Measurements from ENCODE around the gene SLC12A2. TPM values are rescaled to one million over a fixed set of nuclear protein-coding genes. Genes with fewer than 3 reads are reported as not detected.
A peak's percentile ranks its signal among the peaks of the same experiment; 100 is the strongest.

The SLC12A2 gene
- polyA plus RNA-seq, 1 donor (not counting 4 experiments of a cell fraction or from before 2014, with no cell fraction given) = 15.5 TPM

DNA sequence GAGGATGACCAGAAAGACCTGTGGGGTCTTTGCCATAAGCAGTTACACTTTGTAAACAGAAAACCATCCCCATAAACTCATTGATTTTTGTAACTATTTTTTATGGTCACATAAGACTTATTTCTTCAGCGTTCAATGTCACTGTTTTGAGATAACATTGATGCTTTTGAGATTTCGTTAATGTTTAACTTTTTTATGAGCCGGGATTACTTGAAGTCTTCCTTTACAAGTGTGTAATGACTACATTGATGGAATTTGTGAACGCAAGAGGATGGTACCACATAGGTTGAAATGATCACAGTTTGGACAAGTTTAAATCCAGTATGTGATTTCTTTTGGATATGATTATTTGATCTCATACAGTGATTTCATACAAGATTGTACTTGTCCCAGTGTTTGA, 1.8 kb downstream of the SLC12A2 start:
- no peak overlapping the region for H2AFZ ChIP-seq (ENCODE audit: control insufficient read depth, low read length)
- no peak for TF ChIP-seq EZH2 (IDR thresholded peaks at IDR 0.05; ENCODE audit: low read length)
- TF ChIP-seq, protein P1, sequence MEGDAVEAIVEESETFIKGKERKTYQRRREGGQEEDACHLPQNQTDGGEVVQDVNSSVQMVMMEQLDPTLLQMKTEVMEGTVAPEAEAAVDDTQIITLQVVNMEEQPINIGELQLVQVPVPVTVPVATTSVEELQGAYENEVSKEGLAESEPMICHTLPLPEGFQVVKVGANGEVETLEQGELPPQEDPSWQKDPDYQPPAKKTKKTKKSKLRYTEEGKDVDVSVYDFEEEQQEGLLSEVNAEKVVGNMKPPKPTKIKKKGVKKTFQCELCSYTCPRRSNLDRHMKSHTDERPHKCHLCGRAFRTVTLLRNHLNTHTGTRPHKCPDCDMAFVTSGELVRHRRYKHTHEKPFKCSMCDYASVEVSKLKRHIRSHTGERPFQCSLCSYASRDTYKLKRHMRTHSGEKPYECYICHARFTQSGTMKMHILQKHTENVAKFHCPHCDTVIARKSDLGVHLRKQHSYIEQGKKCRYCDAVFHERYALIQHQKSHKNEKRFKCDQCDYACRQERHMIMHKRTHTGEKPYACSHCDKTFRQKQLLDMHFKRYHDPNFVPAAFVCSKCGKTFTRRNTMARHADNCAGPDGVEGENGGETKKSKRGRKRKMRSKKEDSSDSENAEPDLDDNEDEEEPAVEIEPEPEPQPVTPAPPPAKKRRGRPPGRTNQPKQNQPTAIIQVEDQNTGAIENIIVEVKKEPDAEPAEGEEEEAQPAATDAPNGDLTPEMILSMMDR (optimal IDR thresholded peaks at IDR 0.05 in 1 of 3, IDR thresholded peaks at IDR 0.05 in 1 of 3, conservative IDR thresholded peaks at IDR 0.05 in 1 of 3; ENCODE audit: extremely low read depth in 1 of 3, insufficient read depth in 2 of 3, low read length in 3 of 3) = no peak
- dilution Hi-C loops (cut with MboI; ENCODE audit: extremely low pct_ligation_motif_present, low sequenced_read_pairs) = no loop called here
- no peaks in the 10 kb centered on the region for H3K36me3 ChIP-seq (ENCODE audit: control insufficient read depth in 2 of 2, extremely low read depth in 1 of 2, insufficient read depth in 2 of 2, low read length in 2 of 2)
- peak overlapping the region; percentile 71 to 85 (median 73) for H3K4me3 ChIP-seq (ENCODE audit: control insufficient read depth in 2 of 3, extremely low read depth in 1 of 3, insufficient read depth in 2 of 3, low read depth in 1 of 3, low read length in 3 of 3)
- no peaks in the 10 kb centered on the region for H3K9me1 ChIP-seq (ENCODE audit: control insufficient read depth, extremely low read depth, insufficient read depth, low read length)
- H3K27me3 ChIP-seq (ENCODE audit: control insufficient read depth, extremely low read depth, insufficient read depth, low read length) = no peaks in the 10 kb centered on the region
- DNase-seq (ENCODE audit: low read depth, low spot score) (no peak), FAIRE-seq (no peak)
- peaks cover 10% of the 10 kb centered on the region for H3K4me1 ChIP-seq (ENCODE audit: control insufficient read depth, extremely low read depth, insufficient read depth, low read length)
- H4K20me1 ChIP-seq (ENCODE audit: control insufficient read depth, extremely low read depth, insufficient read depth, low read length) = no peaks in the 10 kb centered on the region
- no peak overlapping the region for H3K27ac ChIP-seq (ENCODE audit: control insufficient read depth, insufficient read depth, low read length)
- peak overlapping the region; percentile 85 for H3K4me2 ChIP-seq (ENCODE audit: control insufficient read depth, extremely low read depth, insufficient read depth, low read depth, low read length)
- H3K79me2 ChIP-seq (ENCODE audit: control insufficient read depth, insufficient read depth, low read length) = peaks cover 55% of the 10 kb centered on the region
- no peaks in the 10 kb centered on the region for H3K9me3 ChIP-seq (ENCODE audit: control insufficient read depth, low read depth, low read length)
- H3K9ac ChIP-seq (ENCODE audit: control insufficient read depth, extremely low read depth, insufficient read depth, low read length) = peak overlapping the region; percentile 82

DNA sequence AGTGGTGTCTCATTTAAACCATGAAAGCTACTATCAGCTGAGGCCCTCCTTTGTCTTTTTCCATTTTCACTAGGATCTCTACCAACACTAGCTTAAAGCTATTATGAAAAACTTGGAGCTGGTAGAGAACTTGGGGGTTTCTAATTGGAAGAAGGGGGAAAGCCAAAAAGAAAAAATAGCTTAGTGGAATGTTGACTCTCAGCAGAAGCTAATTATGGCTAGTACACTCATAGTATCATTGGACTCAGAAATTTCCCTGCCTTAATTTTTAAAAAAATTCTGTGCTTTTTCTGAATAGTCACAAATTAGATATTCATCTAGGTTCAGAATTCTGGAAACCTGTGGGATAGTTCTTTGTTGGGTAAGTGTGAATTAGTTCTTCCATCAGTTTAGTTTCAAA, 8.0 kb downstream of the SLC12A2 start:
- FAIRE-seq (no peak), DNase-seq (ENCODE audit: low read depth, low spot score) (no peak)
- Histone ChIP-seq H3K4me2 (ENCODE audit: control insufficient read depth, extremely low read depth, insufficient read depth, low read depth, low read length) (no peak overlapping the region), H3K79me2 (ENCODE audit: control insufficient read depth, insufficient read depth, low read length) (peaks cover 48% of the 10 kb centered on the region), H3K27ac (ENCODE audit: control insufficient read depth, insufficient read depth, low read length) (no peak overlapping the region), H3K4me3 (ENCODE audit: control insufficient read depth in 2 of 3, extremely low read depth in 1 of 3, insufficient read depth in 2 of 3, low read depth in 1 of 3, low read length in 3 of 3) (no peak overlapping the region), H3K27me3 (ENCODE audit: control insufficient read depth, extremely low read depth, insufficient read depth, low read length) (no peaks in the 10 kb centered on the region), H3K36me3 (ENCODE audit: control insufficient read depth in 2 of 2, extremely low read depth in 1 of 2, insufficient read depth in 2 of 2, low read length in 2 of 2) (no peaks in the 10 kb centered on the region), H3K9ac (ENCODE audit: control insufficient read depth, extremely low read depth, insufficient read depth, low read length) (no peak overlapping the region), H3K9me1 (ENCODE audit: control insufficient read depth, extremely low read depth, insufficient read depth, low read length) (no peaks in the 10 kb centered on the region), H3K9me3 (ENCODE audit: control insufficient read depth, low read depth, low read length) (no peaks in the 10 kb centered on the region), H2AFZ (ENCODE audit: control insufficient read depth, low read length) (no peak overlapping the region), H3K4me1 (ENCODE audit: control insufficient read depth, extremely low read depth, insufficient read depth, low read length) (no peaks in the 10 kb centered on the region), H4K20me1 (ENCODE audit: control insufficient read depth, extremely low read depth, insufficient read depth, low read length) (no peaks in the 10 kb centered on the region)
- TF ChIP-seq EZH2 (IDR thresholded peaks at IDR 0.05; ENCODE audit: low read length) = no peak
- TF ChIP-seq, protein P1 (optimal IDR thresholded peaks at IDR 0.05 in 1 of 3, IDR thresholded peaks at IDR 0.05 in 1 of 3, conservative IDR thresholded peaks at IDR 0.05 in 1 of 3; ENCODE audit: extremely low read depth in 1 of 3, insufficient read depth in 2 of 3, low read length in 3 of 3) = no peak
- dilution Hi-C loops (cut with MboI; ENCODE audit: extremely low pct_ligation_motif_present, low sequenced_read_pairs) = no loop called here

Measured in keratinocyte (primary cell).